Testis (tissue), 3 donors: ENCODE measurements around the gene HLF. TPM values are rescaled to one million over a fixed set of nuclear protein-coding genes. Genes with fewer than 3 reads are reported as not detected.

ENCODE experiments used
- DNase-seq: peaks from one replicate; pipeline ENCODE4 v3.0.0-alpha.2; 2019
- H3K27ac ChIP-seq, 2 donors: fragments of 200-600 bp; sonication (generic); one replicate each; pipeline ENCODE4 v1.5.1; 2019
- H3K27me3 ChIP-seq: fragments of 200-600 bp; sonication (generic); one replicate; pipeline ENCODE4 v1.5.1; 2019
- H3K36me3 ChIP-seq: fragments of 200-600 bp; sonication (generic); one replicate; pipeline ENCODE4 v1.5.1; 2017; ENCODE audit warnings: low read depth; ENCODE audit errors: missing control alignments
- H3K4me1 ChIP-seq: fragments of 200-600 bp; sonication (generic); one replicate; pipeline ENCODE4 v1.5.1; 2019
- H3K4me3 ChIP-seq, 2 donors: fragments of 200-600 bp; sonication (generic); one replicate each; pipeline ENCODE4 v1.5.1; 2017 to 2019
- H3K9me3 ChIP-seq: fragments of 200-600 bp; sonication (generic); one replicate; pipeline ENCODE4 v1.5.1; 2017
- CTCF ChIP-seq, 3 experiments: fragments of 450-650 bp in 2 of 3; fragments of 200-600 bp in 1 of 3; sonication (generic) in 1 of 3; IDR thresholded peaks; one replicate each; pipeline ENCODE4 v1.5.1; 2016 to 2019; ENCODE audit warnings: antibody characterized with exemption in 3 of 3, mild to moderate bottlenecking in 2 of 3, moderate library complexity in 1 of 3
- POLR2A ChIP-seq: fragments of 450-650 bp; IDR thresholded peaks from one replicate; pipeline ENCODE4 v1.6.1; 2017; ENCODE audit warnings: antibody characterized with exemption, mild to moderate bottlenecking, moderate library complexity
- WGBS, 2 donors: methylation state at CpG; one replicate each; pipeline ENCODE4 v1.1.5; 2018; 5-methylcytosine and 5-hydroxymethylcytosine counted together
- intact Hi-C: fragments of 100-400 bp; cut with DNase I; formaldehyde crosslinking; loops from one replicate; pipeline ENCODE4 v1.15.1; 2023; ENCODE audit warnings: low total_unique reads
- polyA plus RNA-seq: library from polyadenylated mRNA; stranded (reverse); fragments of 350-450 nt; fragmentation: Illumina TruSeq; extraction: RNeasy Lipid Tissue Mini Kit (QIAGEN cat#74804); gene quantifications from one replicate; pipeline ENCODE4 v1.2.3, GENCODE V29; 2014; ENCODE audit warnings: low read depth, low replicate concordance; ENCODE audit not compliant: insufficient read depth
- total RNA-seq, 2 donors: library from RNA; depleted of rRNA; stranded (reverse); fragments of >200 nt; gene quantifications; one replicate each; pipeline ENCODE4 v1.2.3, GENCODE V29; 2016

HLF gene
- total and polyA plus RNA-seq, 3 donors from 2014 or later, result 7.0 to 23.4 (median 14.5) TPM

DNA sequence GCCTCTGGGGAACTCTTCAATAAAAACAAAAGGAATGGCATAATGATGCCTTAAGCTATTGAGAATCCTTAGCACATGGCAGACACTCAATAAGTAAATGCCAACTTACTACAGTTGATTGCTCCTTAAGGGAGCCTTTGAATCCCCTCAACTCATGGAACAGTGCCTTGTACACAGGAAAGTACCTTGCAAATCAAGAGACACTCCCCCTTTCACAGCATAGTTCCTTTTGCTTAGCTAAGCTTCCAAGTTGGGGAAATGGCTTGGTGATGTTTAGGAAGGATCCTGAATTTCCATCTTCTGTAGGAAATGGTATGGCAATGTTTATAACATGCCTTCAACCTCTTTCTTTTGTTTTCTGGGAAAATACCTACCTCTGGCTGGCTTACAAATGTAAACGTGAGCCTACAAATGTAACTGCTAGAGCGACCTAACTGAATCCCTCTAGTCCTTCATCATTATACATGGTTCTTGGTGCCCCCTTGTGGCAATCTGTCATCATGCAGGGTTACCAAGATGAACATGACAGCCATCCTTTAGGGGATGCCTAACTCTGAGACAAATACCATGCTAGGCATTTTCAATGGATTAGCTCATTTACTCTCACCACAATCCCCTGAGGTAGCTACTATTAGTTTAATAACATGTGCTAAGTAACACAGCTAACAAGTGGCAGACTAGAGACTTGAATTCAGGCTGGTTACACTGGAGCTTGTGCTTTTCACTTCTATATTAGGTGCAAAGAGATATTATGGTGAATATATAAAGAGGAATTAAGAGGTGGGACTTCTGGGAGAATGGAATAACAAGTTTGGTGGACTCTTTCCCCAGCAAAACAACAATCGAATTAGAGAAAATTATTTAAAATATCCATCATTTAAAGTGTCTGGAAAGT lies 91.9 kb downstream of the HLF start:
- no peak overlapping the region for H3K27ac ChIP-seq
- no peaks in the 10 kb centered on the region for H3K36me3 ChIP-seq
- H3K4me3 ChIP-seq, result no peak overlapping the region
- 44 to 47% methylated on average over 3 of the region's 3 CpGs for WGBS, 2 donors
- TF ChIP-seq CTCF (IDR thresholded peaks at IDR 0.05) (peak in 2 of 3 experiments; percentile 73 to 76), POLR2A (no peak)
- H3K4me1 ChIP-seq, result no peaks in the 10 kb centered on the region
- H3K9me3 ChIP-seq, result no peaks in the 10 kb centered on the region
- DNase-seq, result peak; percentile 90
- no peaks in the 10 kb centered on the region for H3K27me3 ChIP-seq
- intact Hi-C loops, result no loop called here

- TF ChIP-seq CTCF (IDR thresholded peaks at IDR 0.05), result no peak
- no peak for TF ChIP-seq POLR2A
- H3K36me3 ChIP-seq, result no peaks in the 10 kb centered on the region
Measured at GRCh38 chr17:55360971-55361370, 96.2 kb downstream of the HLF start.

DNA sequence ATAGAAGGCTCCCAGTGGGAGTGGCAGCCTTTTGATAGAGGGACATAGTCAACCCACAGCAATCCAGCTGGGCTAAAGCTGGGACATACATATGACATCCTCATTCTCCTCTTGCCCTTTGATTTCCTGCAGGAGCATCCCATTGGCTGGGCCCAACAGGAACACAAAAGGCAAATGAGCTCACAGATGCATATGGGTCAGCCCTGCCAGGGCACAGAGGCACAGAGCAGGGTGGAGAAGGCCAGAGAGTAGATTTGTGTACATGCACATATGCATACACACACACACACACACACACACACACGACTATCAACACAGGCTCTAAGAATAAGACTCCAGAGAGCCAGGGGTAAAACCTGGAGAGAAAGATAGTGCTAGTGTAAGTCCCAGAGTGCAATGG lies 98.3 kb downstream of the HLF start:
- Histone ChIP-seq H3K36me3 (no peaks in the 10 kb centered on the region), H3K9me3 (no peaks in the 10 kb centered on the region), H3K27ac (no peak overlapping the region), H3K4me1 (no peaks in the 10 kb centered on the region), H3K4me3 (no peak overlapping the region), H3K27me3 (no peaks in the 10 kb centered on the region)
- WGBS, 2 donors, result 100% methylated on average over 1 of the region's 1 CpG
- DNase-seq, result no peak
- intact Hi-C loops, result no loop called here
- TF ChIP-seq POLR2A (no peak), CTCF (IDR thresholded peaks at IDR 0.05) (no peak)

More at GRCh38 chr17:55360971-55361370, 96.2 kb downstream of the HLF start:
- no peak overlapping the region for H3K27ac ChIP-seq
- no peaks in the 10 kb centered on the region for H3K27me3 ChIP-seq
- no peaks in the 10 kb centered on the region for H3K9me3 ChIP-seq
- no peak overlapping the region for H3K4me3 ChIP-seq
- intact Hi-C loops, result no loop called here
- DNase-seq, result no peak
- no peaks in the 10 kb centered on the region for H3K4me1 ChIP-seq

- no peak for DNase-seq
- H3K4me3 ChIP-seq, result no peak overlapping the region
- H3K36me3 ChIP-seq, result no peaks in the 10 kb centered on the region
- WGBS, 2 donors, result 94 to 97% methylated on average over 1 of the region's 1 CpG
- no peak overlapping the region for H3K27ac ChIP-seq
- H3K4me1 ChIP-seq, result no peaks in the 10 kb centered on the region
- intact Hi-C loops, result no loop called here
- H3K27me3 ChIP-seq, result no peaks in the 10 kb centered on the region
- TF ChIP-seq POLR2A, result no peak
- TF ChIP-seq CTCF (IDR thresholded peaks at IDR 0.05), result no peak
- no peaks in the 10 kb centered on the region for H3K9me3 ChIP-seq
Measured at GRCh38 chr17:55366020-55366481, 101.3 kb downstream of the HLF start.
